Subcutaneous adipose tissue (tissue), 4 donors: ENCODE results near the gene C3orf49. TPM values are rescaled to one million over a fixed set of nuclear protein-coding genes. Genes with fewer than 3 reads are reported as not detected.

Experiments used
- total RNA-seq, 4 donors: library from RNA; depleted of rRNA; stranded (reverse); fragments of >200 nt; gene quantifications; one replicate each; pipeline ENCODE4 v1.1.0, GENCODE V29; 2016
- TF ChIP-seq, protein P1 (sequence below): fragments of 450-650 bp; IDR thresholded peaks from one replicate; pipeline ENCODE4 v1.5.1; 2016; ENCODE audit warnings: low read depth, mild to moderate bottlenecking, control low read depth, antibody characterized with exemption, moderate library complexity

The C3orf49 gene, protein sequence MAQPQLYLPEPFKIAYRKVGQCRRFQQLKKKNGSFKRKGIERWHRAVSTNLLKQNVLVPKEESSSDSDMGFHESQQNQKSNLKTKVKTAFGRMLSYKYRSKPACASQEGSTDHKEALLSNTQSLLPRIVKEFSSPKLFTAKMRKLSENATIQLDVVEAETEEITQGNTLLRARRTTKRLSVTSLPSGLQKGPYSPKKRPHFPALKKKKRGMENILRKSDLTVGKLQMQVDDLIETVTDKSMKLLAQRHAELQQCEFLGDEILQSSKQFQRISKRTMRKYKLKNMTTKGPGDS
- total RNA-seq: not detected

DNA sequence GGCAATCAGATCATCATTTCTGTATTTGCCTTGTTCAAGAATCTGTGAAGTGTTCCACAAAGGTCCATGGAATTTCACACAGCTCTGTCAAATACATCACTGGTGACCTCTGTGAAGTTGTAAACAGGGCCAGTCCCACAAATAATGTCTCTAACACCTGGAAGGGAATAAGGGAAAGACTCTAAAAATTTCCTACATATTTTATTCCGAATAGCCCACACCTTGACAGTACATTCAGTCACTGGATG lies at the start of gene C3orf49:
C3orf49 (plus strand) TSS at position 149 of the 248 bp plus-strand sequence. CDS start 173 bp downstream, outside the sequence.
- TF ChIP-seq, protein P1, sequence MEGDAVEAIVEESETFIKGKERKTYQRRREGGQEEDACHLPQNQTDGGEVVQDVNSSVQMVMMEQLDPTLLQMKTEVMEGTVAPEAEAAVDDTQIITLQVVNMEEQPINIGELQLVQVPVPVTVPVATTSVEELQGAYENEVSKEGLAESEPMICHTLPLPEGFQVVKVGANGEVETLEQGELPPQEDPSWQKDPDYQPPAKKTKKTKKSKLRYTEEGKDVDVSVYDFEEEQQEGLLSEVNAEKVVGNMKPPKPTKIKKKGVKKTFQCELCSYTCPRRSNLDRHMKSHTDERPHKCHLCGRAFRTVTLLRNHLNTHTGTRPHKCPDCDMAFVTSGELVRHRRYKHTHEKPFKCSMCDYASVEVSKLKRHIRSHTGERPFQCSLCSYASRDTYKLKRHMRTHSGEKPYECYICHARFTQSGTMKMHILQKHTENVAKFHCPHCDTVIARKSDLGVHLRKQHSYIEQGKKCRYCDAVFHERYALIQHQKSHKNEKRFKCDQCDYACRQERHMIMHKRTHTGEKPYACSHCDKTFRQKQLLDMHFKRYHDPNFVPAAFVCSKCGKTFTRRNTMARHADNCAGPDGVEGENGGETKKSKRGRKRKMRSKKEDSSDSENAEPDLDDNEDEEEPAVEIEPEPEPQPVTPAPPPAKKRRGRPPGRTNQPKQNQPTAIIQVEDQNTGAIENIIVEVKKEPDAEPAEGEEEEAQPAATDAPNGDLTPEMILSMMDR: no peak

DNA sequence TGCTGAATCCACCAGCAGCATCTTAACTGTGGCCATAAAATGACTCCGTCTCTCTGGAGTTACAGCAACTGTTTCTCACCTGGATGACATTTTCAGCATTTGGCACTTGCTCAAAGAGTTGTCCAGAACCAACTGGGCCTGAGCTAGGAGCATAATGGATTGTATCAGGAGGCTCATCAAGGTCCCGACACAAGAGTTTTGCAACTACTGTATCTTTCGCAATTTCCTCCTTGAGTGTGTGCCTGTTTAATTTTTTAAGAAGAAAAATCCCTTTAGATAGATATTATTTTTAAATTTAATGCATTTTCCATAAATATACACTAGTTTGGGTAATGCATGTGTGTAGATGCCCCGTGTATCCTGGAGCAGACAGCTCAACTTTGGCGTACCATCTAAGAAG lies 44.3 kb upstream of the C3orf49 start:
- TF ChIP-seq, protein P1: no peak

DNA sequence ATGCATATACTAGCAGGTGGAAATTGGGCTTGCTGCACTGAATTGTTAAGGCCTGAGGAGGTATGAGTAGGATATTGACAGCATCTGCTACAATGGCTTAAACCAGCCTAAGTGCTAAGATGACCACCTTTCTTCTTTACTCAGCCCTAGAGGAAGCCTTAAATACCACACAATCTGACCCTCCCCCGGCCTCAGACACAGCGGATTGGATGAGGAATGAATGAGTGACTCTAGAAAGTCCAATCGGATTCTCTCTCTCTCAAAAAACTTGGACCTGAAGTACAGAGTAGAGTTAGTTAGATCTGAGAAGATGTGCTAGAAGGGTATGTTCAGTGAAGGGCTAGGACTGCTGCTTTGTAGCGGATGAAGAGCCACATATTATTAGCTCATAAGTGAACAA lies 39.9 kb upstream of the C3orf49 start:
- TF ChIP-seq, protein P1: no peak

DNA sequence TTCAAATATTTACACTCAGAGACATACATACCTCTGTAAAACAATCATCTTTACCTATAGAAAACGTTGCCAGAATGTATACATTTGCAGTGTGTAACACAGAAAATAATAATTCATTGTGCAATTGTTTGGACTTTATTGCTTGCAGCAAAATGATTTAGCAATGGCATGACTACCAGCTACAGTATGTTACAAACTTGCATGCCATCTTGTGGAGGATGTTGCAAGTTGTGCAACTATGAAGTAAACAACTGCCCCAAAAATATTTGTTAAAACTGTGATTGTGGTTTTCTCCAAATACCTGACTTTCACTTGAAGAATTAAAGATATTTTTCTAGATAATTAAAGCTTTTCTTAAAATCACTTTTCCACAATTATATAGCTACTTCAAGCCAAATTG lies 27.1 kb upstream of the C3orf49 start:
- TF ChIP-seq, protein P1: no peak

DNA sequence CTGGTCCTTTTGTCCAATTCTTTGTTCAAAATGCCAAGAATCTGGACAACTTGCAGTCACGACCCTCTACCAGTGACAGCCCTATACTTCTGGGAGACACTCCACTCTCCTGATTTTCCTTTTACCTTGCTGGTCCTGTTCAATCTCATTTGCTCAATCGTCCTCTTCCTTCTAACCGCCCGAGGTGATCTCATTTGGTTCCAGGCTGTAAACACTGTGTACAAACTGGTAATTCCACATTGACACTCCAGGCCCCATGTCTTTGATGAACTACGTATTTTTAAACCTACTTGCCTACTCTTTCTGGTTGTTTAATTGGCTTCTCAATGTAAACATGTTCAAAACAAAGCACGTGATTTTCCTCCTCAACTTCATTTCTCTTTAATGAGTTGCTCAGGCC lies 23.7 kb upstream of the C3orf49 start:
- TF ChIP-seq, protein P1: no peak

DNA sequence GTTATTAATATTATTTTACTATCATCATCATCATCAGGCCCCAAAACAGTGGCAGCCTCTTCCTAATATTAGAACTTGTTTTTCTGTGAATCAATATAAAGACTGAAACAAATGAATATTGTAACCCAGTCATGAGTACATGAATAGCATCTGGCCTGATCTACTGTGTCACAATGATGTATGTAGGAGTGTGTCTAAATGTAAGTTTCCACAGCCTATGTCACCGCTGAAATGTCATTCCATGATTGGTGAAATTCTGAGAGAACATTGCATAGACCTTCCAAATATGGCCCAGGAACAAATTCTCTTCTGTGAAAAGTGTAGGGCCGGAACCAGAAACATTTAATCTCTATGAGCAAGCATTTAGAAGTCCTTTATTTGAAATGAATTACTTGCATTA lies 20.6 kb upstream of the C3orf49 start:
- TF ChIP-seq, protein P1: no peak

DNA sequence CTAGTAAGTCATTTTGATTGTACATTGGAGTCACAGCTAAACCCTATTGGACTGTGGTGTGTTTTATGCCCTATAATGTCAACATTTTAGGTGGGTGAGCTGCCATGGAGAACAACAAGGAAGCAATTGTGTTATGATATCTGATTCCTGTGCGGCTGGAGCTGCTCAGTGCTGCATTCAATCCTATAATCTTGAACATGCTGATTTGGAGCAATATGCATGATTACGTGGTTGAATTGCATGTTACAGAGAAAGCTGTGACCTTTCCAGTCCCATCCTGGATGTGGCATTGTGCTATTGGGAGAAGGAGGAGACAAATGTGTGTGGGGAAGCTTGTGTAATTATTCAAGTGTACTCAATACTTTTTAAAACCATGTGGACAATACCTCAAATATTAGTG lies 20.1 kb upstream of the C3orf49 start:
- TF ChIP-seq, protein P1: no peak
